HuH-7 (cell line): ENCODE results near the gene DHODH.

Source experiments
- DNase-seq: peaks from one replicate; pipeline ENCODE4 v3.0.0; 2011; ENCODE audit warnings: low spot score

Gene DHODH

GRCh38 chr16:72013888-72014581 lies 5.5 kb downstream of the DHODH start:
- DNase-seq: no peak

- DNase-seq: no peak
Measured at GRCh38 chr16:72014675-72015074, 6.1 kb downstream of the DHODH start.

GRCh38 chr16:72015124-72015523 lies 6.6 kb downstream of the DHODH start:
- DNase-seq: no peak

GRCh38 chr16:72018470-72018869 lies 9.9 kb downstream of the DHODH start:
- no peak for DNase-seq

- DNase-seq: peak; percentile 39
Measured at GRCh38 chr16:72021043-72021442, 12.5 kb downstream of the DHODH start.

GRCh38 chr16:72022127-72022526 lies 13.6 kb downstream of the DHODH start:
- DNase-seq: no peak

GRCh38 chr16:72023962-72024361 lies 15.4 kb downstream of the DHODH start:
- DNase-seq: no peak

- no peak for DNase-seq
Measured at GRCh38 chr16:72024862-72025382, 16.4 kb downstream of the DHODH start.

- DNase-seq: no peak
Measured at GRCh38 chr16:72025404-72026114, 17.0 kb downstream of the DHODH start.

- no peak for DNase-seq
Measured at GRCh38 chr16:72027669-72028378, 19.3 kb downstream of the DHODH start.

GRCh38 chr16:72029567-72030271 lies 21.2 kb downstream of the DHODH start:
- no peak for DNase-seq

- no peak for DNase-seq
Measured at GRCh38 chr16:72033437-72033836, 24.9 kb downstream of the DHODH start.

- DNase-seq: no peak
Measured at GRCh38 chr16:72036098-72036497, 27.6 kb downstream of the DHODH start.

- no peak for DNase-seq
Measured at GRCh38 chr16:72042157-72042660, 33.7 kb downstream of the DHODH start.

GRCh38 chr16:72043058-72043457 lies 34.5 kb downstream of the DHODH start:
- no peak for DNase-seq

- no peak for DNase-seq
Measured at GRCh38 chr16:72043539-72043938, 35.0 kb downstream of the DHODH start.

GRCh38 chr16:72044296-72044695 lies 35.8 kb downstream of the DHODH start:
- no peak for DNase-seq

GRCh38 chr16:72044825-72045359 lies 36.3 kb downstream of the DHODH start:
- no peak for DNase-seq

- no peak for DNase-seq
Measured at GRCh38 chr16:72049110-72049509, 40.6 kb downstream of the DHODH start.

GRCh38 chr16:72050769-72051464 lies 42.4 kb downstream of the DHODH start:
- DNase-seq: no peak

GRCh38 chr16:72051818-72052217 lies 43.3 kb downstream of the DHODH start:
- no peak for DNase-seq
